SIG-M5 treated with dmso at 0.1 percent for 504 hours (cell line): ENCODE measurements around the gene NDRG3.
"Not testable (repeated sequence)": the region's sequence is repeated elsewhere in the genome, so short reads cannot be mapped to it uniquely, and the experiment has no call there.

Experiments
- DNase-seq: peaks from one replicate; lab custom pipeline; 2025; ENCODE audit not compliant: unreplicated experiment; lab: John Stamatoyannopoulos, UW

The NDRG3 gene

DNA sequence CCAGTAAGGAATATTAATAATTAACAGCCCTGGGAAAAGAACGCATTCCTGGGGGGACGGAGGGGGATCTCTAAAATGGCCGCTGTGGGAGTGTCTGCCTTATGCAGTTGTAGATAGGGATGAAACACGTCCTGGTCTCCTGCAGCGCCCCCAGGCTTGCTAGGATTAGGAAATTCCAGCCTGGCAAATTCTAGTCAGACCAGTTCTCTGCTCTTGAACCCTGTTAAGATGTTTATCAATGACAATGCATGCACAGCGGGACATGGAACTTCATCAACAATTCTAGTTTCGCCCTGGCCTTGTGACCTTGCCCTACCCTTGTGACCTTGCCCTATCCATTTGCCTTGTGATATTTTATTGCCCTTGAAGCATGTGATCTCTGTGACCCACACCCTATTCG, 50.4 kb downstream of the NDRG3 start:
- DNase-seq = not testable (repeated sequence)

GRCh38 chr20:36688630-36689029, 57.3 kb downstream of the NDRG3 start:
- no peak for DNase-seq

- no peak for DNase-seq
Measured at GRCh38 chr20:36687850-36688249, 58.0 kb downstream of the NDRG3 start.

DNA sequence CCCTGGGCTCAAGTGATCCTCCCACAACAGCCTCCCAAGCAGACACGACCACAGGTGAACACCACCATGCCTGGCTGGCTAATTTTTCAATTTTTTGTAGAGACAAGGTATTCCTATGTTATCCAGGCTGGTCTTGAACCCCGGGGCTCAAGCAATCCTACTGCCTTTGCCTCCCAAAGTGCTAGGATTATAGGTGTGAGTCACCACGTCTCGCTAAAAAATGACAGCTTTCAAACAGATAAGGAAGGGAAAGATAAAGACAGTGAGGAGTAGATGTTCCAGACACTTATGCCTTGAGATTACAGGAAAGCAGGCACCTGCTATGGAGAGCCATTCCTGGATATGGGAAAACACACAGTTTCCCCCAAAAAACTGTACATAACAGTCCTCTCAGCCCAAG, 58.9 kb downstream of the NDRG3 start:
- DNase-seq = no peak

GRCh38 chr20:36686504-36686903, 59.4 kb downstream of the NDRG3 start:
- no peak for DNase-seq

GRCh38 chr20:36684747-36685146, 61.1 kb downstream of the NDRG3 start:
- DNase-seq = no peak

DNA sequence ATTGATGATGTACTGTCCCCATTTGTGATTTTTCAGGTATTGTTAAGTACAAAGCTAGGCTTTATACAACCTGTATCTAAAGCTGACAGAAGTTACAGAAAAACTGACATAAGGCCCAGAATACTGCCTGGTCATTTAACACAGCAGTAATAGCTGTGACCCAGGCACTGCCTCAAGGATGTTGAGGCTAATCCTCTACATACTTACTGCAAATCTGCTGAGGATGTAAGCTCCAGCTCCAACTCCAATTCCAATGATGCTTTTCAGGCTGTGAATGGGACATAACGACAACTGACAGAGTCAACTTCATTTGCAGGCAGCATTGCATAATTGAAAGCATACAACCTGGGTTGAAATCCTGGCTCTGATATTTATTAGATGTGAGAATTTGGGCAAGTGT, 63.6 kb downstream of the NDRG3 start:
- DNase-seq = no peak

DNA sequence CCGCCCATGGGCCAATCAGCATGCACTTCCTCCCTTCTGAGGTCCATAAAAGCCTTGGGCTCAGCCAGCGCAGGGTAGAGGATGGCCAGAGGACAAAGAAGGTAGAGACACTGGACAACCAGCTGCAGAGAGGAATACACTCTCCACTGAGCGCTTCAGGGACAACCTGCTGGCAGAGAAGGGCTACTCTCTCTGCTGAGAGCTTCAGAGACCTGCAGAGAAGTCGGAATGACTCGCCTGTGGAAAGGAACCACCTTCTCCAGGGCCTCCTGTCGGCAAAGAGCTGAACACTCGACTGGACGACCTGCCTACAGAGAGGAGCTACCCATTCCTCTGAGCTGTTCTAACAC, 68.5 kb downstream of the NDRG3 start:
- no peak for DNase-seq

DNA sequence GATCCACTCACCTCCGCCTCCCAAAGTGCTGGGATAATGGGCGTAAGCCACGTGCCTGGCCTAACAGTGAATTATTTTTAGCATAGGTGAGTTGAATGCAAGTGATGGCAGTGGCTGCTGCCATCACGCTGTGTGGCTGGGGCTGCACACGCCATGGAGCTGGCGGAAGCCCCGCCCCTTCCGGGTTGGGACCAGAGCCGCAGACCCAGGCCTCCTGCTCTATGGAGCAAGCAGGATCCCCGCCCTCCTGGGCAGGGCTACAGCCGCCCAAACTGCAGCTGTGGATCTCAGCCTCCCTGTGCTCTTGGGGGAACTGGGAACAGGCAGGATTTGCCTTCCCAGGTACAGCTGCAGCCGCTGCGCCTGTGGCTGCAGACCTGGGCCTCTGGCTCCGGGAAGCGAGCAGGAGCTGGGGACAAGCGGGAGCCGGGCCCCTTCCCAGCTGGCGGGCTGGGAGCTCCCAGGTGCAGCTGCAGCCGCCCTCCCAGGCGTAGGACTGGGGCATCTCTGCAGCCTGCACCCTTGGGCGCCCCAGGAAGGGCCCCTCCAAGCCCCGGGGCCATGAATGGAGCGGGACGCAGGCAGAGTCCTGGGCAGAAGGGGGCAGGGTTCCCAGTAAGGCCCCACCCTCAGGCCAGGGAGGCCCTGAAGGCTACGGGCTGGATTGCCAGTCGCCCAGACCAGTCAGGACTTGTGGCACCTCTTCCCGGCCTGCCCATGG, 69.0 kb downstream of the NDRG3 start:
- DNase-seq = no peak

DNA sequence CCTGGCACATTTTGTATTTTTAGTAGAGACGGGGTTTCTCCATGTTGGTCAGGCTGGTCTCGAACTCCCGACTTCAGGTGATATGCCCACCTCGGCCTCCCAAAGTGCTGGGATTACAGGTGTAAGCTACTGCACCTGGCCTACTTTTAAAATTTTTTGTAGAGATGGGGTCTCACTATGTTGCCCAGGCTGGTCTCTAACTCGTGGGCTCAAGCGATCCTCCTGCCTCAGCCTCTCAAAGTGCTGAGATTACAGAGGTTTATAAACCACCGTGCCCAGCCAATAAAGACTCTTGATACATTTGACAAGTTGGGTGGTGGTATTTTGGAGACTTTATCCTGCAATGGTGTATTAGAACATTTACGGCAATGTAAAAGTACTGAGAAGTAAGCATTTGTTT, 70.3 kb downstream of the NDRG3 start:
- not testable (repeated sequence) for DNase-seq

GRCh38 chr20:36672991-36673390, 72.9 kb downstream of the NDRG3 start:
- DNase-seq = no peak

DNA sequence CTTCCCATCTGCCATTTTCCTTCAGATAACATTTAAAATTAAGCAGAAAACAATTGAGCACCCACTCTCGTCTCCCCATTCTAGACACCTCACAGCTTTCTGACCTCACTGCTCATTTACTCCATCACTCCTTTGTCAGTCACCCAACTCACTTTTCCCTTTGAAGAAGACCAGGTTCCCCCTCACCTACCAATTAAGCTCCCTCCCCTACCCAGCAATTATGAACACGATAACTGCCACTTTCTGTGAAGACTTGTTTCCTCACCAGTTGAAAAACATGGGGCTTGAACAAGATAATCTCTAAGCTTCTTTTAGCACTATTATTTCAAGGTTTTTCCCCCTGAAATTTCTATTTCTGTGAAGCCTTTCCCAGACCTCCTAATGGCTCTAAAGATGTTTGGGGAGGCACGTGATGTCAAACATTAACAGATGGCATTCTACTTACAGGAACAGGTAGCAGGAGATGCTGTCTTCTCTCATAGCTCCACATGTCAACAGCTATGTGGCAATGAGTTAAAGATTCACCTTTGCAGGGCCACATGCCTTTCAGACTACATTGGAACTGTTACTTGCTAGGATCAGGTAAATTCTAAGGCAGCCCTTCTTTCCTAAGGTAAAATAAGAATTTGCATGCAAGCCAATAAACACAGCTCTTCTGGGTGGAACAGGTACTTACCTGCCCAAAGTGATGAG, 75.1 kb downstream of the NDRG3 start:
- DNase-seq = no peak

DNA sequence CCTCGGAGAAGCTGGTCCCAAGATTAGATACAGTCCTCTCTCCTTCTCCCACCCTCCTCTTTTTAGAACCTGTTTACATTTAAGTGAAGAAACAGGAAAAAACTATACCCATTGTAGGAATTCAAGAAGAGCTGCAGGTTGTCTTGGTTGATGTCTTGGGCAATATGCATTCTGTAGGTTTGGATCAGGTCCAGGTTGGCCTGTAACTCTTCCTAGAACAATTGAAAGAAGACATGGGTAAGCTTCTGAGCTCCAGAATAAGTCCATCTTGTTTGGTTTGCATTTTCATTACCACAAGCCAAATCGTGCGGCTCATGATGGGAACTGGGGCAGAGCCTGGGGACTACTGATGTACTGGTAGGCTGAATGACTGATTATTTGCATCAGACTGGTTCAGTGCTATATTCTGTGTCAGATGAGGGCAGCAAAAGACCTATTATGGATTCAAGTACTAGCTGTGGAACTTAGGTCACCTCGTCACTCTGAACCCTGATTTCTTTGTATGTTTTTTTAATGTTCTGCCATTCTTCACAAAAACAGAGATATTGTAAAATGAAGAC, 79.6 kb downstream of the NDRG3 start:
- peak; percentile 21 for DNase-seq

GRCh38 chr20:36663031-36663430, 82.9 kb downstream of the NDRG3 start:
- DNase-seq = peak; percentile 79

DNA sequence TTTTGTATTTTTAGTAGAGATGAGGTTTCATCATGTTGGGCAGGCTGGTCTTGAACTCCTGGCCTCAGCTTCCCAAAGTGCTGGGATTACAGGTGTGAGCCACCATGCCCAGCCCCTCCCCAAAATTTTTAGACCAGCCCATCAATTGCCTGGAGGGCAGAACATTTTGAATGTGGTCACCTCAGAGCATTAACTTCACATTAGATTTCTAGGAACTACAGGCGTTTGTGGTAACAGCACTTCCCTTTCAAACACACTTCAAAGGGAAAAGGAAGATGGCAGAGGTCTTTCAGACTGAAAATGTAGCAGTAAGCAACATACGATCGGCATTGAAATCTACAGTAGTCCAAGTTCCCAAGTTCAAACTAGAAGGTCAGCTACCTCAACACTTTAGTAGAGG, 87.6 kb downstream of the NDRG3 start:
- DNase-seq = no peak

GRCh38 chr20:36656733-36657132, 89.2 kb downstream of the NDRG3 start:
- DNase-seq = no peak

- DNase-seq = no peak
Measured at GRCh38 chr20:36655004-36655403, 90.9 kb downstream of the NDRG3 start.

DNA sequence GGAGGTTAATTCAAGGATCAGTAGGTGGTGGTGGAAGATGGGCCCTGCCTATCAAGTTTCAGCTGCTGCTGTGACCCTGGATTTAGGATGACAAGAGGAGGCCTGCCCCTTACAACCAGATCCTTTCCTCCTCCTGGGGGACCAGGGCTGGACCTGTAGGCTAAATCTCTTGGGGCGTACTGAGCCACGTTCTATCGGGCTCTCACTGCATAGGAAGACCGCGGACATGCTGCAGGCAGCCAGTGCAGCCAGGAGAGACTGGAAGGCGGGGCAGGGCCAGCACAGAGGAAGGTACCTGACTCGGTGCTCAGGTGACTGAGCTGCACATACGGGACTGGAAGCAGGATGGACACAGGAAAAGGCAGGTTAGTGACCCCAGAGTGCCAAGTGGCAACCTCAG, 91.4 kb downstream of the NDRG3 start:
- no peak for DNase-seq

- no peak for DNase-seq
Measured at GRCh38 chr20:36653456-36653855, 92.4 kb downstream of the NDRG3 start.

DNA sequence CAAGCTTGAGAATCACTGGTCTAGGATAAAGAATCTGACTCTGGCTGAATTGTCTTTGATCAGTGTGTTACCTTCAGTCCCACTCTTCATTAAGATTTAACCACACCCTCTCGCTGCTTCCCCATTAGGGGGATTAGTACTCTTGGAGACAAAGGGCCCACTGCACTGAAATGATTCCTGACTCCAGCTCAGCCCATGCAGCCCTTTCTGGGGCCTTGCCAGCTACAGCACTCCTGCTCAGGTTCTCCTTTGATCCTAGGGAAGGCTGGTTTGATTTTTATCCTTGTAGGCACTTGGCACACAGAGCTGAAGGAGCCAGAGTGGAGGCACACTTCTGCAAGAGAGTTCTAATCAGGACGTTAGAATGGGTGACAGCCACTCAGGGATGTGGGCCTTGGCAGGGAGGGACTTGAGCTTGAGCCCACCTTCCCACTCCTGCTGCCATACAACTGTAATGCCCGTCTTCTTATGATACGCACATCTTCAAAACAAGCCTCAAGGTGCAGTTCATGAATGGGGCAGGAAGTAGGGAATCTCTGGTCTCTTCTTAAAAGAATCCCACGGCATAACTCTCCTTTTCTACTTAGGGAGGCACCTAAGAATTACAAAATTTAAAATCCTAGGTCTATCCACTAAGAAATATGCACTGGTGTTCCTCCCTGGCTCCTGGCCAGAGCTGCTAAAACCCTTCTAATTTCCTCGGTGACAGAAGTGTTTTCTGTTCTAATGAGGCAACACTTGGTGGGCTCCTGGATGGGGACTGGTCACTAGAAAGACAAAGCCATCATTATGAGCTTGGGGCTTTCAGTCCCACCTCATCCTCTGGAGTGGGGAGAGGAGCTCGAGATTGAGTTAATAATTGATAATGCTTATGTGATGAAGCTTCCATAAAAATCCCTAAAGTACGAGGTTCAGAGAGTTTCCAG, 98.4 kb downstream of the NDRG3 start:
- no peak for DNase-seq

DNA sequence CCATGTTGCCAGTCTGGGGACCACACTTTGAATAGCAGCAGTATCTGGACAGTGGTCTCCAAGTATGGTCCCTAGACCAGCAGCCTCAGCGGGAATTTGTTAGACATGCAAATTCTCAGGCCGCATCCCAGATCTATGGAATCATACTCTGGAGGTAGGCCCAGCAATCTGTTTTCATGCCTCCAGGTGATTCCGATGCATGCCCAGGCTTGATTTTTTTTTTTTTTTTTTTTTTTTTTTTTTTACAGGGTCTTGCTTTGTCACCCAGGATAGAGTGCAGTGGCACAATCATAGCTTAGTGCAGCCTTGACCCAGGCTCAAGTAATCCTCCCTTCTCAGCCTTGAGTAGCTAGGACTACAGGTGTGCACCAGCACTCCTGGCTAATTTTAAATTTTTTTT, 99.2 kb downstream of the NDRG3 start:
- no peak for DNase-seq

- peak; percentile 86 for DNase-seq
Measured at GRCh38 chr20:36645998-36646397, 99.9 kb downstream of the NDRG3 start, which contains the start of gene SLA2. Gene SLA2, minus strand, starts transcription at chr20:36646196. Its CDS starts 4,861 bp downstream, at chr20:36641335.
